HG02571 (cell line): ENCODE measurements around the gene LIN54.

Source experiments
- ATAC-seq: cut with Tn5 transposase; IDR thresholded peaks from one replicate; pipeline ENCODE4 v1.9.1; 2021; ENCODE audit warnings: mild to moderate bottlenecking, moderate library complexity; ENCODE audit not compliant: unreplicated experiment

The LIN54 gene

GRCh38 chr4:82896755-82897154 lies 113.9 kb downstream of the LIN54 start:
- ATAC-seq: no peak

GRCh38 chr4:82893942-82894341 lies 116.7 kb downstream of the LIN54 start:
- no peak for ATAC-seq

GRCh38 chr4:82892467-82892802 lies 118.2 kb downstream of the LIN54 start:
- no peak for ATAC-seq

GRCh38 chr4:82891707-82892466 lies 118.7 kb downstream of the LIN54 start:
- ATAC-seq: no peak

- ATAC-seq: peak; percentile 90
Observed at GRCh38 chr4:82890901-82891706, 119.5 kb downstream of the LIN54 start, which contains the start of gene SEC31A. SEC31A (minus strand) TSS chr4:82891153; CDS start chr4:82881936, 9,217 bp downstream.

GRCh38 chr4:82890528-82890900 lies 120.1 kb downstream of the LIN54 start:
- ATAC-seq: no peak

- no peak for ATAC-seq
Observed at GRCh38 chr4:82889287-82889686, 121.3 kb downstream of the LIN54 start.

- no peak for ATAC-seq
Observed at GRCh38 chr4:82886147-82886942, 124.3 kb downstream of the LIN54 start.

GRCh38 chr4:82885410-82885809 lies 125.2 kb downstream of the LIN54 start:
- no peak for ATAC-seq
